DMS53 (cell line): ENCODE measurements around the gene C10orf90.

Experiments used
- DNase-seq: peaks from one replicate; lab custom pipeline; 2025; lab: John Stamatoyannopoulos, UW

C10orf90 gene

GRCh38 chr10:126673565-126673964, 3.1 kb upstream of the C10orf90 start:
- no peak for DNase-seq

- DNase-seq, result no peak
These were observed 996 bp upstream of the C10orf90 start for GRCh38 chr10:126671402-126671975.

GRCh38 chr10:126670895-126671261, 385 bp upstream of the C10orf90 start:
- DNase-seq, result no peak

GRCh38 chr10:126669168-126669567, 1.3 kb downstream of the C10orf90 start:
- DNase-seq, result peak; percentile 25

- no peak for DNase-seq
These were observed 2.0 kb downstream of the C10orf90 start for GRCh38 chr10:126668505-126668904.

- DNase-seq, result no peak
These were observed 2.9 kb downstream of the C10orf90 start for GRCh38 chr10:126667568-126667967.

- DNase-seq, result no peak
These were observed 5.3 kb downstream of the C10orf90 start for GRCh38 chr10:126665207-126665606.

GRCh38 chr10:126663880-126664279, 6.6 kb downstream of the C10orf90 start:
- peak; percentile 35 for DNase-seq

GRCh38 chr10:126663328-126663727, 7.2 kb downstream of the C10orf90 start:
- no peak for DNase-seq

GRCh38 chr10:126661841-126662515, 8.5 kb downstream of the C10orf90 start:
- no peak for DNase-seq

GRCh38 chr10:126661356-126661755, 9.1 kb downstream of the C10orf90 start:
- no peak for DNase-seq

GRCh38 chr10:126659750-126660149, 10.7 kb downstream of the C10orf90 start:
- DNase-seq, result no peak

GRCh38 chr10:126658928-126659327, 11.6 kb downstream of the C10orf90 start:
- DNase-seq, result no peak

GRCh38 chr10:126654579-126654978, 15.9 kb downstream of the C10orf90 start:
- no peak for DNase-seq

GRCh38 chr10:126651467-126651866, 19.0 kb downstream of the C10orf90 start:
- no peak for DNase-seq

- DNase-seq, result no peak
These were observed 20.3 kb downstream of the C10orf90 start for GRCh38 chr10:126650161-126650560.

- no peak for DNase-seq
These were observed 23.4 kb downstream of the C10orf90 start for GRCh38 chr10:126647116-126647515.

GRCh38 chr10:126646110-126646509, 24.4 kb downstream of the C10orf90 start:
- DNase-seq, result no peak

- no peak for DNase-seq
These were observed 30.1 kb downstream of the C10orf90 start for GRCh38 chr10:126640401-126640800.

- no peak for DNase-seq
These were observed 31.4 kb downstream of the C10orf90 start for GRCh38 chr10:126639084-126639483.

GRCh38 chr10:126638542-126638941, 32.0 kb downstream of the C10orf90 start:
- no peak for DNase-seq

- no peak for DNase-seq
These were observed 33.0 kb downstream of the C10orf90 start for GRCh38 chr10:126637501-126637900.

- DNase-seq, result no peak
These were observed 35.6 kb downstream of the C10orf90 start for GRCh38 chr10:126634911-126635310.

GRCh38 chr10:126634347-126634746, 36.1 kb downstream of the C10orf90 start:
- DNase-seq, result no peak
